GM21526 (cell line): ENCODE measurements around the gene SIAE.
A peak's percentile ranks its signal among the peaks of the same experiment; 100 is the strongest.

Experiments
- ATAC-seq: cut with Tn5 transposase; IDR thresholded peaks from one replicate; pipeline ENCODE4 v1.9.1; 2021; ENCODE audit warnings: moderate library complexity; ENCODE audit not compliant: unreplicated experiment, low FRiP score

The SIAE gene

GRCh38 chr11:124586238-124586860, 87.2 kb downstream of the SIAE start:
- ATAC-seq, result peak; percentile 82

- ATAC-seq, result no peak
Observed at GRCh38 chr11:124584681-124585372, 88.7 kb downstream of the SIAE start.

- ATAC-seq, result no peak
Observed at GRCh38 chr11:124583781-124584180, 89.8 kb downstream of the SIAE start.
